ENCODE data around the gene MBD6. TPM values are rescaled to one million over a fixed set of nuclear protein-coding genes. Genes with fewer than 3 reads are reported as not detected.

The MBD6 gene, protein sequence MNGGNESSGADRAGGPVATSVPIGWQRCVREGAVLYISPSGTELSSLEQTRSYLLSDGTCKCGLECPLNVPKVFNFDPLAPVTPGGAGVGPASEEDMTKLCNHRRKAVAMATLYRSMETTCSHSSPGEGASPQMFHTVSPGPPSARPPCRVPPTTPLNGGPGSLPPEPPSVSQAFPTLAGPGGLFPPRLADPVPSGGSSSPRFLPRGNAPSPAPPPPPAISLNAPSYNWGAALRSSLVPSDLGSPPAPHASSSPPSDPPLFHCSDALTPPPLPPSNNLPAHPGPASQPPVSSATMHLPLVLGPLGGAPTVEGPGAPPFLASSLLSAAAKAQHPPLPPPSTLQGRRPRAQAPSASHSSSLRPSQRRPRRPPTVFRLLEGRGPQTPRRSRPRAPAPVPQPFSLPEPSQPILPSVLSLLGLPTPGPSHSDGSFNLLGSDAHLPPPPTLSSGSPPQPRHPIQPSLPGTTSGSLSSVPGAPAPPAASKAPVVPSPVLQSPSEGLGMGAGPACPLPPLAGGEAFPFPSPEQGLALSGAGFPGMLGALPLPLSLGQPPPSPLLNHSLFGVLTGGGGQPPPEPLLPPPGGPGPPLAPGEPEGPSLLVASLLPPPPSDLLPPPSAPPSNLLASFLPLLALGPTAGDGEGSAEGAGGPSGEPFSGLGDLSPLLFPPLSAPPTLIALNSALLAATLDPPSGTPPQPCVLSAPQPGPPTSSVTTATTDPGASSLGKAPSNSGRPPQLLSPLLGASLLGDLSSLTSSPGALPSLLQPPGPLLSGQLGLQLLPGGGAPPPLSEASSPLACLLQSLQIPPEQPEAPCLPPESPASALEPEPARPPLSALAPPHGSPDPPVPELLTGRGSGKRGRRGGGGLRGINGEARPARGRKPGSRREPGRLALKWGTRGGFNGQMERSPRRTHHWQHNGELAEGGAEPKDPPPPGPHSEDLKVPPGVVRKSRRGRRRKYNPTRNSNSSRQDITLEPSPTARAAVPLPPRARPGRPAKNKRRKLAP
- 100 to 1,000 TPM in 1 of 4 donors, 10 to 100 TPM in 3; 38.0 to 144 (median 71.5) TPM for total RNA-seq

- TF ChIP-seq, protein P1, sequence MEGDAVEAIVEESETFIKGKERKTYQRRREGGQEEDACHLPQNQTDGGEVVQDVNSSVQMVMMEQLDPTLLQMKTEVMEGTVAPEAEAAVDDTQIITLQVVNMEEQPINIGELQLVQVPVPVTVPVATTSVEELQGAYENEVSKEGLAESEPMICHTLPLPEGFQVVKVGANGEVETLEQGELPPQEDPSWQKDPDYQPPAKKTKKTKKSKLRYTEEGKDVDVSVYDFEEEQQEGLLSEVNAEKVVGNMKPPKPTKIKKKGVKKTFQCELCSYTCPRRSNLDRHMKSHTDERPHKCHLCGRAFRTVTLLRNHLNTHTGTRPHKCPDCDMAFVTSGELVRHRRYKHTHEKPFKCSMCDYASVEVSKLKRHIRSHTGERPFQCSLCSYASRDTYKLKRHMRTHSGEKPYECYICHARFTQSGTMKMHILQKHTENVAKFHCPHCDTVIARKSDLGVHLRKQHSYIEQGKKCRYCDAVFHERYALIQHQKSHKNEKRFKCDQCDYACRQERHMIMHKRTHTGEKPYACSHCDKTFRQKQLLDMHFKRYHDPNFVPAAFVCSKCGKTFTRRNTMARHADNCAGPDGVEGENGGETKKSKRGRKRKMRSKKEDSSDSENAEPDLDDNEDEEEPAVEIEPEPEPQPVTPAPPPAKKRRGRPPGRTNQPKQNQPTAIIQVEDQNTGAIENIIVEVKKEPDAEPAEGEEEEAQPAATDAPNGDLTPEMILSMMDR (IDR thresholded peaks at IDR 0.05): no peak
- peak; percentile 29 to 40 for TF ChIP-seq POLR2A (IDR thresholded peaks at IDR 0.05)
- H3K4me1 ChIP-seq: peaks cover 4 to 60% (median 29%) of the 10 kb centered on the region in 4 donors
- peaks cover 0 to 26% (median 0%) of the 10 kb centered on the region in 3 donors for H3K36me3 ChIP-seq
- H3K9me3 ChIP-seq: no peaks in the 10 kb centered on the region
- H3K27ac ChIP-seq: peak within 1 kb of the TSS; percentile 90 to 98 (median 96)
- peak within 1 kb of the TSS; percentile 76 to 83 (median 80) for H3K4me3 ChIP-seq
- no peaks in the 10 kb centered on the region for H3K27me3 ChIP-seq
- peak; percentile 84 to 96 (median 96) for DNase-seq
Measured at GRCh38 chr12:57522011-57522886, at the start of gene MBD6. Gene MBD6, plus strand, starts transcription at chr12:57522824. Its CDS starts 1,480 bp downstream, at chr12:57524304.

GRCh38 chr12:57473392-57473791 lies 49.2 kb upstream of the MBD6 start:
- TF ChIP-seq POLR2A (IDR thresholded peaks at IDR 0.05): no peak
- TF ChIP-seq, protein P1 (IDR thresholded peaks at IDR 0.05): no peak
- Histone ChIP-seq H3K4me3 (no peak overlapping the region), H3K27ac (no peak overlapping the region), H3K4me1 (peaks cover 8 to 36% (median 18%) of the 10 kb centered on the region in 4 donors), H3K27me3 (peaks cover 0 to 11% of the 10 kb centered on the region in 2 donors), H3K9me3 (no peaks in the 10 kb centered on the region), H3K36me3 (peaks cover 0 to 9% (median 0%) of the 10 kb centered on the region in 3 donors)
- no peak for DNase-seq

- no peak overlapping the region for H3K4me3 ChIP-seq
- H3K9me3 ChIP-seq: no peaks in the 10 kb centered on the region
- peaks cover 0 to 9% (median 0%) of the 10 kb centered on the region in 3 donors for H3K36me3 ChIP-seq
- H3K4me1 ChIP-seq: peaks cover 8 to 36% (median 20%) of the 10 kb centered on the region in 4 donors
- no peak for TF ChIP-seq POLR2A (IDR thresholded peaks at IDR 0.05)
- TF ChIP-seq, protein P1 (IDR thresholded peaks at IDR 0.05): no peak
- H3K27ac ChIP-seq: no peak overlapping the region
- DNase-seq: no peak
- H3K27me3 ChIP-seq: peaks cover 0 to 11% of the 10 kb centered on the region in 2 donors
Measured at GRCh38 chr12:57473886-57474285, 48.7 kb upstream of the MBD6 start.

- no peak for TF ChIP-seq POLR2A (IDR thresholded peaks at IDR 0.05)
- TF ChIP-seq, protein P1 (IDR thresholded peaks at IDR 0.05): no peak
- peaks cover 0 to 11% of the 10 kb centered on the region in 2 donors for H3K27me3 ChIP-seq
- peaks cover 8 to 36% (median 21%) of the 10 kb centered on the region in 4 donors for H3K4me1 ChIP-seq
Measured at GRCh38 chr12:57474430-57474829, 48.2 kb upstream of the MBD6 start.

More at GRCh38 chr12:57474430-57474829, 48.2 kb upstream of the MBD6 start:
- Histone ChIP-seq H3K36me3 (peaks cover 0 to 9% (median 0%) of the 10 kb centered on the region in 3 donors), H3K27ac (no peak overlapping the region), H3K4me3 (no peak overlapping the region), H3K9me3 (no peaks in the 10 kb centered on the region)
- no peak for DNase-seq

Data from Peyer's patch (tissue), 4 donors.